Measurements from ENCODE around the gene ARHGEF38. TPM values are rescaled to one million over a fixed set of nuclear protein-coding genes. Genes with fewer than 3 reads are reported as not detected.

Gene ARHGEF38
- total RNA-seq, 1 experiment from 2014 or later: not detected

- intact Hi-C loops (cut with micrococcal nuclease): no loop called here
- no peak overlapping the region for H3K4me3 Mint-ChIP-seq (ENCODE audit: unreplicated experiment)
- no peaks in the 10 kb centered on the region for H3K9me3 Mint-ChIP-seq (ENCODE audit: unreplicated experiment)
- H3K27me3 Mint-ChIP-seq (ENCODE audit: insufficient read depth, unreplicated experiment): no peaks in the 10 kb centered on the region
- CTCF ChIA-PET: interaction anchor here (0.7 kb wide), 1 partner anchor 11 kb away, joined by 7 read pairs; no protein-coding TSS in a partner anchor
- TF ChIP-seq CTCF (IDR thresholded peaks at IDR 0.05; ENCODE audit: unreplicated experiment): no peak
- no peak overlapping the region for H3K27ac Mint-ChIP-seq (ENCODE audit: low read depth, unreplicated experiment)
- no peaks in the 10 kb centered on the region for H3K36me3 Mint-ChIP-seq (ENCODE audit: insufficient read depth, unreplicated experiment)
- POLR2A ChIA-PET: no interaction called here
- DNase-seq (ENCODE audit: unreplicated experiment): no peak
- no peaks in the 10 kb centered on the region for H3K4me1 Mint-ChIP-seq (ENCODE audit: insufficient read depth, unreplicated experiment)
- BruUV-seq (replicated peaks): no TSS peak
Measured at GRCh38 chr4:105613306-105613705, 60.9 kb downstream of the ARHGEF38 start.

GRCh38 chr4:105619188-105619931, 66.9 kb downstream of the ARHGEF38 start:
- POLR2A ChIA-PET: interaction anchor here (0.6 to 1.6 kb wide), 3 partner anchors 9 to 282 kb away, joined by 3 read pairs; no protein-coding TSS in a partner anchor
- no TSS peak for BruUV-seq (replicated peaks)
- Mint-ChIP-seq H3K9me3 (ENCODE audit: unreplicated experiment) (peaks cover 5% of the 10 kb centered on the region), H3K36me3 (ENCODE audit: insufficient read depth, unreplicated experiment) (peaks cover 6% of the 10 kb centered on the region), H3K4me3 (ENCODE audit: unreplicated experiment) (no peak overlapping the region), H3K4me1 (ENCODE audit: insufficient read depth, unreplicated experiment) (peaks cover 21% of the 10 kb centered on the region), H3K27ac (ENCODE audit: low read depth, unreplicated experiment) (peak overlapping the region; percentile 78), H3K27me3 (ENCODE audit: insufficient read depth, unreplicated experiment) (no peaks in the 10 kb centered on the region)
- DNase-seq (ENCODE audit: unreplicated experiment): peak; percentile 89
- CTCF ChIA-PET: interaction anchor here (0.6 kb wide), 1 partner anchor 48 kb away, joined by 3 read pairs; no protein-coding TSS in a partner anchor
- intact Hi-C loops (cut with micrococcal nuclease): no loop called here
- no peak for TF ChIP-seq CTCF (IDR thresholded peaks at IDR 0.05; ENCODE audit: unreplicated experiment)

- Mint-ChIP-seq H3K27me3 (ENCODE audit: insufficient read depth, unreplicated experiment) (no peaks in the 10 kb centered on the region), H3K9me3 (ENCODE audit: unreplicated experiment) (peaks cover 5% of the 10 kb centered on the region), H3K4me3 (ENCODE audit: unreplicated experiment) (no peak overlapping the region), H3K4me1 (ENCODE audit: insufficient read depth, unreplicated experiment) (peaks cover 21% of the 10 kb centered on the region), H3K27ac (ENCODE audit: low read depth, unreplicated experiment) (no peak overlapping the region), H3K36me3 (ENCODE audit: insufficient read depth, unreplicated experiment) (peaks cover 6% of the 10 kb centered on the region)
- TF ChIP-seq CTCF (IDR thresholded peaks at IDR 0.05; ENCODE audit: unreplicated experiment): no peak
- CTCF ChIA-PET: no interaction called here
- POLR2A ChIA-PET: interaction anchor here (1.2 kb wide), 2 partner anchors 10 to 12 kb away, joined by 3 to 7 read pairs; no protein-coding TSS in a partner anchor
- BruUV-seq (replicated peaks): no TSS peak
- intact Hi-C loops (cut with micrococcal nuclease): no loop called here
- peak; percentile 90 for DNase-seq (ENCODE audit: unreplicated experiment)
Measured at GRCh38 chr4:105620640-105621323, 68.4 kb downstream of the ARHGEF38 start.

GRCh38 chr4:105622269-105622668, 69.8 kb downstream of the ARHGEF38 start:
- ChIA-PET CTCF (interaction anchor here (0.5 to 1.2 kb wide), 2 partner anchors 9 to 126 kb away, joined by 3 read pairs; no protein-coding TSS in a partner anchor), POLR2A (no interaction called here)
- intact Hi-C loops (cut with micrococcal nuclease): no loop called here
- Mint-ChIP-seq H3K9me3 (ENCODE audit: unreplicated experiment) (peaks cover 5% of the 10 kb centered on the region), H3K27me3 (ENCODE audit: insufficient read depth, unreplicated experiment) (no peaks in the 10 kb centered on the region), H3K27ac (ENCODE audit: low read depth, unreplicated experiment) (no peak overlapping the region), H3K36me3 (ENCODE audit: insufficient read depth, unreplicated experiment) (peaks cover 6% of the 10 kb centered on the region), H3K4me1 (ENCODE audit: insufficient read depth, unreplicated experiment) (peaks cover 21% of the 10 kb centered on the region), H3K4me3 (ENCODE audit: unreplicated experiment) (no peak overlapping the region)
- peak; percentile 45 for DNase-seq (ENCODE audit: unreplicated experiment)
- no peak for TF ChIP-seq CTCF (IDR thresholded peaks at IDR 0.05; ENCODE audit: unreplicated experiment)
- no TSS peak for BruUV-seq (replicated peaks)

Measured in MCF 10A (cell line).